ENCODE data around the gene LRBA.

LRBA gene

GRCh38 chr4:150952167-150952845, 62.8 kb downstream of the LRBA start:
- Mint-ChIP-seq H3K27me3 (ENCODE audit: low read depth) (no peaks in the 10 kb centered on the region), H3K4me3 (no peak overlapping the region), H3K27ac (no peak overlapping the region), H3K4me1 (ENCODE audit: low read depth) (peaks cover 11% of the 10 kb centered on the region), H3K36me3 (ENCODE audit: low read depth) (peaks cover 22% of the 10 kb centered on the region), H3K9me3 (peaks cover 19% of the 10 kb centered on the region)
- no peak for DNase-seq (ENCODE audit: low spot score)

GRCh38 chr4:150950657-150951288, 64.3 kb downstream of the LRBA start:
- Mint-ChIP-seq H3K36me3 (ENCODE audit: low read depth) (peaks cover 10% of the 10 kb centered on the region), H3K9me3 (peaks cover 5% of the 10 kb centered on the region), H3K27ac (no peak overlapping the region), H3K4me3 (no peak overlapping the region), H3K4me1 (ENCODE audit: low read depth) (peaks cover 16% of the 10 kb centered on the region), H3K27me3 (ENCODE audit: low read depth) (no peaks in the 10 kb centered on the region)
- DNase-seq (ENCODE audit: low spot score), result no peak

- no peak for DNase-seq (ENCODE audit: low spot score)
- H3K4me3 Mint-ChIP-seq, result no peak overlapping the region
- H3K27ac Mint-ChIP-seq, result no peak overlapping the region
- peaks cover 16% of the 10 kb centered on the region for H3K4me1 Mint-ChIP-seq (ENCODE audit: low read depth)
- H3K36me3 Mint-ChIP-seq (ENCODE audit: low read depth), result peaks cover 7% of the 10 kb centered on the region
- no peaks in the 10 kb centered on the region for H3K27me3 Mint-ChIP-seq (ENCODE audit: low read depth)
- peaks cover 1% of the 10 kb centered on the region for H3K9me3 Mint-ChIP-seq
Measured at GRCh38 chr4:150949943-150950342, 65.1 kb downstream of the LRBA start.

- Mint-ChIP-seq H3K36me3 (ENCODE audit: low read depth) (peaks cover 5% of the 10 kb centered on the region), H3K9me3 (no peaks in the 10 kb centered on the region), H3K27me3 (ENCODE audit: low read depth) (no peaks in the 10 kb centered on the region), H3K4me3 (no peak overlapping the region), H3K27ac (no peak overlapping the region), H3K4me1 (ENCODE audit: low read depth) (peaks cover 16% of the 10 kb centered on the region)
- no peak for DNase-seq (ENCODE audit: low spot score)
Measured at GRCh38 chr4:150949342-150949741, 65.7 kb downstream of the LRBA start.

- peaks cover 5% of the 10 kb centered on the region for H3K36me3 Mint-ChIP-seq (ENCODE audit: low read depth)
- no peaks in the 10 kb centered on the region for H3K9me3 Mint-ChIP-seq
- peaks cover 19% of the 10 kb centered on the region for H3K4me1 Mint-ChIP-seq (ENCODE audit: low read depth)
- no peak for DNase-seq (ENCODE audit: low spot score)
- H3K27ac Mint-ChIP-seq, result no peak overlapping the region
- no peaks in the 10 kb centered on the region for H3K27me3 Mint-ChIP-seq (ENCODE audit: low read depth)
- no peak overlapping the region for H3K4me3 Mint-ChIP-seq
Measured at GRCh38 chr4:150948710-150949109, 66.4 kb downstream of the LRBA start.

- Mint-ChIP-seq H3K4me1 (ENCODE audit: low read depth) (peaks cover 20% of the 10 kb centered on the region), H3K9me3 (no peaks in the 10 kb centered on the region), H3K27ac (no peak overlapping the region), H3K36me3 (ENCODE audit: low read depth) (peaks cover 5% of the 10 kb centered on the region), H3K4me3 (no peak overlapping the region), H3K27me3 (ENCODE audit: low read depth) (no peaks in the 10 kb centered on the region)
- no peak for DNase-seq (ENCODE audit: low spot score)
Measured at GRCh38 chr4:150948074-150948473, 67.0 kb downstream of the LRBA start.

- Mint-ChIP-seq H3K4me1 (ENCODE audit: low read depth) (peaks cover 11% of the 10 kb centered on the region), H3K36me3 (ENCODE audit: low read depth) (peaks cover 3% of the 10 kb centered on the region), H3K4me3 (no peak overlapping the region), H3K27me3 (ENCODE audit: low read depth) (no peaks in the 10 kb centered on the region), H3K9me3 (no peaks in the 10 kb centered on the region), H3K27ac (no peak overlapping the region)
- no peak for DNase-seq (ENCODE audit: low spot score)
Measured at GRCh38 chr4:150944660-150945059, 70.4 kb downstream of the LRBA start.

- Mint-ChIP-seq H3K4me3 (no peak overlapping the region), H3K27ac (no peak overlapping the region), H3K36me3 (ENCODE audit: low read depth) (peaks cover 3% of the 10 kb centered on the region), H3K4me1 (ENCODE audit: low read depth) (peaks cover 19% of the 10 kb centered on the region), H3K9me3 (no peaks in the 10 kb centered on the region), H3K27me3 (ENCODE audit: low read depth) (no peaks in the 10 kb centered on the region)
- DNase-seq (ENCODE audit: low spot score), result no peak
Measured at GRCh38 chr4:150943818-150944217, 71.3 kb downstream of the LRBA start.

GRCh38 chr4:150943126-150943525, 72.0 kb downstream of the LRBA start:
- H3K27ac Mint-ChIP-seq, result no peak overlapping the region
- peaks cover 3% of the 10 kb centered on the region for H3K36me3 Mint-ChIP-seq (ENCODE audit: low read depth)
- no peak for DNase-seq (ENCODE audit: low spot score)
- H3K4me3 Mint-ChIP-seq, result no peak overlapping the region
- peaks cover 19% of the 10 kb centered on the region for H3K4me1 Mint-ChIP-seq (ENCODE audit: low read depth)
- H3K9me3 Mint-ChIP-seq, result no peaks in the 10 kb centered on the region
- H3K27me3 Mint-ChIP-seq (ENCODE audit: low read depth), result no peaks in the 10 kb centered on the region

GRCh38 chr4:150942539-150942938, 72.5 kb downstream of the LRBA start:
- no peaks in the 10 kb centered on the region for H3K27me3 Mint-ChIP-seq (ENCODE audit: low read depth)
- no peak overlapping the region for H3K4me3 Mint-ChIP-seq
- no peaks in the 10 kb centered on the region for H3K9me3 Mint-ChIP-seq
- H3K36me3 Mint-ChIP-seq (ENCODE audit: low read depth), result peaks cover 3% of the 10 kb centered on the region
- DNase-seq (ENCODE audit: low spot score), result no peak
- peaks cover 19% of the 10 kb centered on the region for H3K4me1 Mint-ChIP-seq (ENCODE audit: low read depth)
- no peak overlapping the region for H3K27ac Mint-ChIP-seq

GRCh38 chr4:150940123-150940522, 75.0 kb downstream of the LRBA start:
- peaks cover 3% of the 10 kb centered on the region for H3K36me3 Mint-ChIP-seq (ENCODE audit: low read depth)
- H3K27ac Mint-ChIP-seq, result no peak overlapping the region
- no peaks in the 10 kb centered on the region for H3K27me3 Mint-ChIP-seq (ENCODE audit: low read depth)
- no peak for DNase-seq (ENCODE audit: low spot score)
- H3K4me1 Mint-ChIP-seq (ENCODE audit: low read depth), result peaks cover 14% of the 10 kb centered on the region
- H3K4me3 Mint-ChIP-seq, result no peak overlapping the region
- no peaks in the 10 kb centered on the region for H3K9me3 Mint-ChIP-seq

GRCh38 chr4:150939530-150939929, 75.6 kb downstream of the LRBA start:
- Mint-ChIP-seq H3K4me3 (no peak overlapping the region), H3K4me1 (ENCODE audit: low read depth) (peaks cover 14% of the 10 kb centered on the region), H3K27me3 (ENCODE audit: low read depth) (no peaks in the 10 kb centered on the region), H3K9me3 (no peaks in the 10 kb centered on the region), H3K36me3 (ENCODE audit: low read depth) (peaks cover 3% of the 10 kb centered on the region), H3K27ac (no peak overlapping the region)
- no peak for DNase-seq (ENCODE audit: low spot score)

GRCh38 chr4:150938873-150939499, 76.1 kb downstream of the LRBA start:
- Mint-ChIP-seq H3K36me3 (ENCODE audit: low read depth) (peaks cover 3% of the 10 kb centered on the region), H3K9me3 (no peaks in the 10 kb centered on the region), H3K27ac (no peak overlapping the region), H3K27me3 (ENCODE audit: low read depth) (no peaks in the 10 kb centered on the region), H3K4me3 (no peak overlapping the region), H3K4me1 (ENCODE audit: low read depth) (peaks cover 14% of the 10 kb centered on the region)
- no peak for DNase-seq (ENCODE audit: low spot score)

GRCh38 chr4:150938417-150938816, 76.7 kb downstream of the LRBA start:
- peaks cover 3% of the 10 kb centered on the region for H3K36me3 Mint-ChIP-seq (ENCODE audit: low read depth)
- H3K9me3 Mint-ChIP-seq, result no peaks in the 10 kb centered on the region
- DNase-seq (ENCODE audit: low spot score), result no peak
- H3K4me1 Mint-ChIP-seq (ENCODE audit: low read depth), result peaks cover 10% of the 10 kb centered on the region
- H3K4me3 Mint-ChIP-seq, result no peak overlapping the region
- H3K27ac Mint-ChIP-seq, result no peak overlapping the region
- H3K27me3 Mint-ChIP-seq (ENCODE audit: low read depth), result no peaks in the 10 kb centered on the region
